ENCODE data around the gene ADCY1.

ADCY1 gene

DNA sequence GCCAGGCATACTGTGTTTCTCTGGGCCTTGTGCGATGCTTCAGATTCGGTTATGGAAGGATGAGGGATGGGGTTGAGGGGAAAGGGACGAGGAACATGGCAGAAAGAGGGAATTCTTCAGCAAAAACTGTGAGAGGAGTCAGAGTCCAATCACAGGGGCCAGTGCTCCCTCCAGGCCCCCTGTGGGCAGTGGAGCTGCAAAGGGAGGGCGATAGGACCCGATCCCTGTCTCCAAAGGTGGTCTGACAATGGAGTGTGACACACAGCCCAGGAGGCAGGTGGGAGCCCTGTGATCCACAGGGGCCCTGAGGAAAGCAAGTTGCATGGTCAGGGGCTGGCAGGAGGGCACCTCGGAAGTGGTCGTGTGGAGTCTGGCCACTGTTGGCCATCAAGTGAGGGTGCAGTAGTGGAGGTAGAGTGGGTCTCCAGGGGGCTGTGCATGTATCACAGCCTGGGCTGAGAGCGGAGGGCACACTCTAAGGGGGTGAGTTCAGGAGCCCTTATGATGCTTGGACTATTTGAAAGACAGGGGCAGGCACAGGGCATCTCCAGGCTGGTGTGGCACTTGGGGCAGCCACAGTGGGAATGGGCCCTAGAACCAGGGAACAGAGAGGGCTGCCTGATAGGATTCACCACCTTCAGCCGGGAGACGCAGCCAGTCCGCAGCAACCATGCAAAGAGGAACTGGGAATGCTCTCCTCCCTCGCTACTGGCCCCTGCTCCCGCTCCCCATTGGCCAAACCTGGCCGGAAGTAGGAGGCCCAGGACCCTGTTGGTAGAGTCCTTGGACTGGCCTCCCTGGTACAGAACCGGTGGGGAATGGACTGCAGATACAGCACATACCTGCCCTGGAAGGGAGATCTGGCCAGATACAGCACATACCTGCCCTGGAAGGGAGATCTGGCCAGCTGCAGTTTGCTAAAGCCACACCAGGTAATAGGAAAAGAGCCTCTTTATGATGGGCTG, 115.9 kb downstream of the ADCY1 start:
- no peak for DNase-seq (ENCODE audit: low read depth, low spot score)

DNA sequence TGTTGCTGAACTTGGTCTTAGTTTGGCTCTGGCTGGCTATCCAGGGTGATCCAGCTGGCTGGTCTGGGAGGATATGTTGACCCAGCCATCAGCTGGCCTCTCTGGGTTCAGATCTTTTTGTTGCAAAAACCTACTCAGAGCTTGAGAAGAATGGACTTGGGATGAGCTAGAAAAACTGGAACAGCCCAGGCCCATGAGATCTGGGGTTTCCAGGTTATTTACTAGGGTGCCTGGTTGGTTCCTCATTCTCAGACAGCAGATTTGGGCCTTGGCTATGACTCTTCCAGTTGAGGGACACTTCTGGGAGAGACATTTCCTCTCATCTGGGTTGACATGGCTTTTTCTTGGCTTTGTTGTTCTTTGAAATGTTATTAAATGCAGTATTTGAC, 116.6 kb downstream of the ADCY1 start:
- DNase-seq (ENCODE audit: low read depth, low spot score): no peak

DNA sequence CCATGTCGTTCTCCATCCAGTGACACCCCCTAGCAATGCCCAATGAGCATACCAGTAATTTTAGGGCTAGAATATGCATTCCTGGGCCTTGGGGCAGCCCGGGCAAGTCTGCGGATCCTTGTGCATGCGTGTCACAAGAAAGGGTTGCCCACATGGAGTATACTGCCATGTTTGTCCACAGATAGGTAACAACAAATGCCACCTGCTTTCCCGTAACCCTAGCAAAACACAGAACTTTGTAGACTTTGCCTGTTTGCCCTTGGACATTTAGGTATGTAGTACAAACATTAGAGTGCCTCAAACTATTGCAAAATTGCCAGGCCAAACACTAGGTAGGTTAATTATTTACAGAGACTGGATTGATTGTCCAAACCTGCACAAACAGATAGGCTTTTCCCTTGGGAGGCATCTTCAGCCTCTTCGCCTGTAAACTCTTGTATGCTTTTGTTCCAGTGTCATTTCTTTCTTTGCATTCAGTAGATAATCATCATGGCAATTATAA, 117.0 kb downstream of the ADCY1 start:
- DNase-seq (ENCODE audit: low read depth, low spot score): no peak

DNA sequence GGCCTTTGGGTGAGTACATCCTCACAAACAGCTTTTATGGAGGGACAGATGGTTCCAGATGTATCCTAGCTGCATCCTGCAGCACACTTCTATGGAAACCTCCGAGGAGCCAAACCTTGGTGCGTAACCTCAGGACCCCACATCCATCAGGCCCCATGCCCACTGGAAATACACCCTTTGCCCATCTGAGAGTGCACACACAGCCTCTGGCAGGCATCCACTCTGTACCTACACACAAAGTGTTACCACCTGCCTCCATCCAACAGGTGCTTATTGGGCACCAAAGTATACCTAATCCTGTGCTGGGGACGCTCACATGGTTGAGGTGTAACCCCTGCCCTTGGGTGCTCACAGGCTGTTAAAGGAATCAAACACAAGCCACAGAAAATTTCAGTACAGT, 117.9 kb downstream of the ADCY1 start:
- DNase-seq (ENCODE audit: low read depth, low spot score): no peak

DNA sequence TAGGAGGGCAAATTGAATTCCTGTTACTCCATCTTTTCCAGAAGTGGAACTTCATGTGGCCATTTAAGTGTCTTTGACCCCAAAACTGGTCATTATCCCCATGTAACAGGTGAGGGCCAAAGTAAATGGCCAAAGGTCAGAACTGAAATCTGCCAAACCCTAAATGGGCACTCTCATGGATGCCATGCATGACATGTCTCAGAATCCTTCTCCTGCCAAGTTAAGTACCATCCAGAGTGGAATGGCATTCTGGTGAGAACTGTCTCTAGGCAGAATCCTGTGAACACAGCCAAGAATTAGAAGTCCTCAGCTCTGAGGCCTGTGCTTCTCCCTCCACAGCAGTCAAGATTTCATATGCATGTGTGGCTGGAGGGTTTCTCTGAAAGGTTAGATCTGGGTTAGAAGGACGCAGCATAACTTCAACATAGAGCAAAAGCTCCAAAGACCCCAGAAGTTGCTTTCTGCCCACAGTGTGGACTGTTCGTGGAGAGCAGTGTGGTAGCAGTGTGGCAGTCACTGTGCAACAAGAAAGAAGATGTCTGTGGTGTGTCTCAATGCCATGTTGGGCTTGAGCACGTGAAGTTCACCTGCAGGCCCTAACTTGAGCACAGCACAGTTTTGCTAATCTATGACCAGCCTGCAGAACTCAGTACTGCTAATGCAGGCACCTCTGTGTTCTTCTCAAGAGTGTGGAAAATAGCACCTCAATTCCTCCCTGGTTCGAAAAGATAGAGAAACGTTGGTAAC, 121.3 kb downstream of the ADCY1 start:
- no peak for DNase-seq (ENCODE audit: low read depth, low spot score)

DNA sequence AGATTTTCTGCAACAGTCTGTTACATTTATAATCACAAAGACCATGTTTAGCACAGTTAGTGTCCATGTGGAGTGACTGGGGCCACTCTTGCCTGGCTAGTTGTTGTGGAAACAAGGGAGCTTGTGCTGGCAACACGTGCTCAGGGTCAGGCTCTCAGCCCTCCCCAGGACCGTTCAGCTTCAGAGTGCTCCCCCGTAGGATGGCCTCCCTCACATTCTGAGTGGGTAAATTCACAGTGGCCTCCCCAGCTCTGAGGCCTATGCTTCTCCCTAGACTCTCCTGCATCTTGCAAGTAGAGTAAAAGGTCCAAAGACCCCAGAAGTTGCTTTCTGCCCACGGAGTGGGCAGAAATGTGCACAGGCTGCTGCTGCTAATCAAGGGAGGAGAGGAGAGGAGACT, 122.3 kb downstream of the ADCY1 start:
- no peak for DNase-seq (ENCODE audit: low read depth, low spot score)

DNA sequence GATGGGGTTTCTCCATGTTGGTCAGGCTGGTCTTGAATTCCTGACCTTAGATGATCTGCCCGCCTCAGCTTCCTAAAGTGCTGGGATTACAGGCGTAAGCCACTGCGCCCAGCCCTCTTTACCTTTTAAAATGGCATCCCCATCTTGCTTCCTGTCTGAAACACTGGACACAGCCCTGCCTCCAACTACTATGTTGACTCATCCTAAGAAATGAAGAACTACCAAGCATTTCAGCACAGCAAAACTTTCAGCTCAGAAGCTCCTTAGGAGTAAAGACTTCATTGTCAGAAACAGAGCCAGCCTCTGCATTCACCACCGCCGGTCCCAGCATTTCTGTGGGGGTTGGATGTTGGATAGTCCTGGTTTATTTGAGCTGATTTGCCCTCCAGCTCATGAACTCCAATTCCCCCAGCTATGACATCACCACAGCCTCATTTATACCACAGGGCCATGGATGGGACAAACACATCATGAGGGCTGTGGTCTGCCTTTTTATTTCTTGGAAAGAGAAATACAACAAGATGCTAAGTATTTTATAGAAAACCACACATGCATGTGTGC, 123.5 kb downstream of the ADCY1 start:
- DNase-seq (ENCODE audit: low read depth, low spot score): no peak

DNA sequence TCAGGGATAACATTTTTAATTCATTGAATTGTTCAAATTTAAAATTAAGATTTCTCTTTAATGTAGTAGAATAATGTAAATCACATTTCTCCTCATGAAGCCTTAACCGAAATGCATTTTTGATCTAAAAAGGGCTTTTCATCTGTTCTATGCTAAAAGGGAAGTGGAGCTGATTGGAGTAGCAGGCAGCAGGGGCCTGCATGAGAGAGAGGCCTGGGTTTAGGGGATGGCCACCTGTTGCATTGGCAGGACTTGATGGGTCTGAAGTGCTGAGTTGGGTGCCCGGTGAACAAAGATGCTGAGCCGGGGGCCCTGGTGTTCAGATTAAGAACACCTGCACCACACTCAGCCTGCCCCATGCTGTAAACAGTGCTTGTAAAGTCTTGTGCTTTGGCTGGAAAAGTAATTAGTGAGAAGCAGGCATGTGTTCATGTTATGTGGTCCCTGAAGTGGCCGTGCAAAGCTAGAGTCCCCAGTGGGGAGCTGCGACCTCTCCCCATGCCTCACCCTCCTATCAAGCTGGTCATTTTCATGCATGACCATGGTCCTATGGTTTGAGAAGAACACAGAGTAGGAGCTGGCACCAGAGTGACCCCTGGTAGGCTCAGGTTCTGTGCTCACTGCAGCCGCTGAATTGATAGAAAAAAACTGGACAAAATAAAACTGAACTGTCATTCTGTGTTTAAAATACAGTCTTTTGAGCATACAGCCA, 124.3 kb downstream of the ADCY1 start:
- no peak for DNase-seq (ENCODE audit: low read depth, low spot score)

DNA sequence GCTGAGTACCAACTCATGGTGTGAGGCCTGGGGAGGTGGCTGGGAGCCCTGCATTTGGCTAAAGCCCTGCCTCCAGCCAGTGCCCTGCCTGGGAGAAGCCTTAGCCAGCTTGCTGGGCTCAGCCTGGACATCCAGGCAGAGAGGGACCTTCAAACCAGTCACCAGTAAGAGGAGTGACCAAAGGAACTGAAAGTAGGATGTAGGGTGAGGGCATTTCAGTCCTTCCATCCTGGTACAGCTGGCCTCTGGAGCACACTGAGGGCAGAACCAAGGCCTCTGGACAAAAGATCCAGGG, 124.8 kb downstream of the ADCY1 start:
- DNase-seq (ENCODE audit: low read depth, low spot score): no peak

DNA sequence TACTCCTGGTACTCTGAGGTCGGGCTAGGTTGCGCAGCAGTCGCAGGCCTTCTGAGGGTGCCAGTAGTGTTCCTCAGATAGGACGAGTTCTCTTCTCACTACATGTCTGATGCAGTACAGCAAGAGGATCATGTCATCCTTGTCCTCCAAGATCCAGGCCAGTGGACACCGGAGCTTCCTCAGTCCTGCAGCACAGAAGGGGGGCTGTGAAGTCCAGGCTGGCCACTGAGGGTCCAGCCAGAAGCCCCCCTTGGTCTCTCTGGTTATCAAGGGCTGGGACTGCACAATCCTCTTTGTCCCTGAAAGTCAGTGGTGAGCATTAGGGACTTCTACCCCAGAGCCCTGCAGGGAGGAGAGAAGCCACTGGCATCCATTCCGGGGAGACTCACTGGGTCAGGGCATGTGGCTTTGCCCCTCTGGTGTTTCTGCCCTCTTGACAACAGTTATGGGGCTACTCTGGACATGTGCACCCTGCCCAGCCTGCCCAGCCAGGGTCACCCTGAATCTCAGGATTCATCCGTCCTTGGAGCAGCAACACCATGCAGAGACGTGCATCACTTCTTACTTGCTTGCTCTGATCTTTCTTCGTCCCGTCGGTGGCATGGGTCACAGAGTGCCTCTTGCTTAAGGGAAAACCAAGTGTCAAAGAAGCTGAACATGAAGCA, 125.7 kb downstream of the ADCY1 start:
- no peak for DNase-seq (ENCODE audit: low read depth, low spot score)

DNA sequence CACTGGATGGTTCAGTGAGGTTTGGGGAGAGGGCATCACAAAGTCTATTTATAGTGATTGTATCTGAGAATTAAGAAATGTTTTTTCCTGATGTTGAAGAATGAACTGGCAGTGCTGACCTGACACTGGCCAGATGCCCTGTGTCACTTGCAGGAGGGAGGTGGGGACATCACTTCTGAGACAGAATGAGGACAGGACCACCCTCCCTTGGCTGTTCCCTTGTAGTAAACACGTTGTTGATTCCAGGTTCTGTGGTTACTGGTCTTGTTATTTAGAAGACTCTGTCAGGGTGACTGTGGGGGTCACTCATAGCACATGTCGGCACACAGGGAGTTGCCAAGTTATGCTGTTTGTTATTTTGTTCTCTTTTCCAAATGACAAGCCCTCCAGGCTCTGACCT, 126.4 kb downstream of the ADCY1 start:
- DNase-seq (ENCODE audit: low read depth, low spot score): no peak

DNA sequence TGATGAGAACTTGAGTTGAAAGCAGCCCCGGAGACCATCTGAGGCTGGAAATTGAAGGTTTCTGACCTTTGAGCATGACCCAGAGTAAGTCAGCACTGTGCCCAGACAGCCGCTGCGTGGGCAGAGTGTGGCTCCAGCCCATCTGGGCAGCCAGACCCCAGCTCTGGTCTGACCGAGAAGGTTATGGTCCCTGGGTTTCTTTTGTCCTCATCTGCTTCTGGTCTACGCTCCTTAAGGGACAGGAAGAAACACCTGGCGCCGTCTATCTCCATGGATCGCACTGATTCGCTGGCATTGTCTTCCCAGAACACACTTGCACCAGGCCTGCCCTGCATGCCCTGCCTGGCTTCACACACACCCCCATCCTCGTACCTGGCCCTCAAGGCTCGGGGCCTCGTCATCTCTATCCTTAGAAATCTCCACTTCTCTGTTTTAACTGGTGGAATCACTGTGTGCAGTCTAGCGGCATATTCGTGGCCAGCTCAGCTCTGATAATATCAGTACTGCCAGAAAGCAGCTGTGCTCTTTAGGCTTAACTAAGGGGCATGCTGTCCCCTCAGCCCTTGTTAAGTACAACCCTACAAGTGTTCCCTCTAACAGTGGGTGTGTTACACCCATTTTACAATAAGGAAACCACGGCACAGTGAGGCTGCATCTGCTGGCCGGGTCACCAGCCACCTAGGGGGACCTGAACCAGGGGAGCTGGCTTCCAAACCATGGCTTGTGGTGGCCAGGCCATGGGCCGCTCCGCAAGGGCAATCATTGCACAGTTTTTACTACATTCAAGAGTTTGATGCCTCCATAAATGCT, 127.7 kb downstream of the ADCY1 start:
- no peak for DNase-seq (ENCODE audit: low read depth, low spot score)

DNA sequence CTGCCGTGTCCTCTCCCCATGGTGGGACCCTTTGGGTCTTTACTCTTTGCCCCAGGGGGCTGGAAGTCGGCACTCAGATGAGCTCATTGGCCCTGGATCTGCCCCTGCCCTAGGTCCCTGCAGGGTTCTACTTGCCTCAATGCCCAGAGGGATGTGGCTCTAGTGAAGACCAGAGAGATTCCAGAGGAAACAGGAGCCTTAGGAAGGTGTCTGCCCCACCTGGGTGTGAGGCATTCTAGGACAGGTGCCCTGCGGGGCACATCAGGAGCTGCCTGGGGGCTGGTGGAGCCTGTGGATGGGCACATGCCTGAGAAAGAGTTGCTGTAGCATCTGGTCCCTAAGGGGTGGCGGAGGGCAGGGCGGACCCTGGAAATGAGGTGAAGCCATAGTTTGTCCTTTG, 128.6 kb downstream of the ADCY1 start:
- DNase-seq (ENCODE audit: low read depth, low spot score): no peak

DNA sequence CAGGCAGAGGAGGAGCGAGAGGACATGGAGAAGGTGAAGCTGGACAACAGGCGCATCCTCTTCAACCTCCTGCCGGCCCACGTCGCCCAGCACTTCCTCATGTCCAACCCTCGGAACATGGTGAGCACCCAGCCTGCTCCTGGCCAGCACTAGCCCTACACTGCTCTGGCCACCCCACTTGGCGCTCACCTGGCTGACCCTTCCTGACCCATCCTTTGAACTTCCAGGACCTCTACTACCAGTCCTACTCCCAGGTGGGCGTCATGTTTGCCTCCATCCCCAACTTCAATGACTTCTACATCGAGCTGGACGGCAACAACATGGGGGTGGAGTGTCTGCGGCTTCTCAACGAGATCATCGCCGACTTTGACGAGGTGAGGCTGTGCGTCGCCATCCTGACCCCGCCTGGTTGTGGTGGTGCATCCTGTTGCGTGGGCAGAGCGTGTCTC, 129.2 kb downstream of the ADCY1 start:
- no peak for DNase-seq (ENCODE audit: low read depth, low spot score)

DNA sequence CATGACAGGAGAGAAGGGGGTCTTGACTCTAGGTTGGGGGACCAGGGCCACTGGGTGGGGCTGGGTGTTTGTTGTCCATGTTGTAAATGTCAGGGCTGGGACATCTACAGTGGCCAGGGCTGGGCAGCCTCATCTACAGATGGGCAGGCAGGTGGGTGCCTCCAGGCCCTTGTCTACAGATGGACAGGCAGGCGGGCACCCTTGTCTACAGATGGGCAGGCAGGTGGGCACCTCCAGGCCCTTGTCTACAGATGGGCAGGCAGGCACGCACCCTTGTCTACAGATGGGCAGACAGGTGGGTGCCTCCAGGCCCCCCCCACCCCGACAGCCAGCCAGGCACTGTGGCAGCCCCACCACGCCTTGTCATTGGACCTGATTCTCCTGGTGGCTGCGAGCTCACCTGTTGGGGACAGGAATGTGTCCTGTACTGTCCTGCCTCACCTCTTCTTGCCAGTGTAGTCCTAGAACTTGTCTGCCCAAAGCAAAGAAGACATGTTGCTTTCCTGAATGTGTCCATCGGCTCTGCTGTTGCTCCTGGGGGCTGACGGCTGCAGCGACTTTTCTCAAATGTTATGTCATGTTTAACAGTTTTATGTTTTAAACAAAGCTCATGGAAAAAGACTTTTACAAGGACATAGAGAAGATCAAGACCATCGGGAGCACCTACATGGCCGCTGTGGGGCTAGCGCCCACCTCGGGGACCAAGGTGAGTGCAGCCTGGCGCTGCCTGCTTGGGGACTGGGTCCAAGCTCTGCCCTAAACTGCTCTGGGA, 129.9 kb downstream of the ADCY1 start:
- DNase-seq (ENCODE audit: low read depth, low spot score): no peak

DNA sequence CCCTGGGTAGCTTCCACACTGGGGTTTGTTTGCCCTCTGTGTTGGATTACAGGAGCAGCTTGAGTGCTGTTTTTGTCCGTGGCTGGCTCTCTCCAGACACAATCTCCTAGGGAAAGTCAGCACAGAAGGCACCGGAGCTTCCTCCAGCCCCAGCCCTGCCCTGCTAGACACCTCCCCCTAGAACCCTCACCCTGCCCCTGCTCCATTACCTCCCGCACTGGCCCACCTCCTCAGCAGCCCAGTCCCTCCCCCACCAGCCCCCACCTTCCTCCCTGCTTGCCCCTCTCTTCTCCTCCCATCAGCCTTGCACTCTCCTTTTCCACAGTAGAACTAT, 130.5 kb downstream of the ADCY1 start:
- no peak for DNase-seq (ENCODE audit: low read depth, low spot score)

DNA sequence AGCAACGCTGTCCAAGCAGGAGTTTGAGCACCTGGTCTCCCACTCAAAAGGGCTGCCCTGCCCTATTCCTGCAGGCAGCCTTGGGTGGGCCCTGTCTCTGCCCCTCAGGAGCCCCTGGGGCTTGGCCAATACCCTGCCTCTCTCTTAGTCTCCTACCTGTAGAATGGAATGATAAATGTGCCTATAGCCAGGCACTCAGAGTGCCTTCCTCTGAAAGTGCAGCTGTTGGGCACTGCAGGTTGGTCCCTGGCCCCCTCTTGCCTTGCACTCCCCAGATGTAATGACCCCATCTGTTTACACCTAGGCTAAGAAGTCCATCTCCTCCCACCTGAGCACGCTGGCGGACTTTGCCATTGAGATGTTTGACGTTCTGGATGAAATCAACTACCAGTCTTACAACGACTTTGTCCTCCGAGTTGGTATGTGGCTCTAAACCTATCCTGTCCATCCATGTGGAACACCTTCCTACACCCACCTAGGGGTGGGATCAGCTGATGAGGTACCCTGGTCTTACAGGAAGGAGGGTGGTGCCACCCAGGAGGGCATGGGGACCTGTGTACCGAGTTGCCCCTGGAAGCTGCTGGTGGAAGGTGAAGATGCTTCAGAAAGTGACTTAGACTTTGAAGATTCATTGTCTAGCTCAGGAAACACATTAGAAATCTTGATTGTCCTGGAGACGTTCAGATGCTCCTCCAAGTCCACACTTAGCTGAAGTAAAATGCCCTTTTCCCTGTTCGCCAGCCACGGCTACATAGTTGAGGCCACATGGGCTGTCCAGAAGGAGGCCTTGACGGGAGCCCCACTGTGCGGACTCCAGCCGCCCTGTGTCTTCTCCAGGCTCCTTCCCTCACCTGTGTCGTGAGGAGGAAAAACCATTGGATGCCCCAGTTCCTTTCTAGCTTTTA, 134.1 kb downstream of the ADCY1 start:
- no peak for DNase-seq (ENCODE audit: low read depth, low spot score)

DNA sequence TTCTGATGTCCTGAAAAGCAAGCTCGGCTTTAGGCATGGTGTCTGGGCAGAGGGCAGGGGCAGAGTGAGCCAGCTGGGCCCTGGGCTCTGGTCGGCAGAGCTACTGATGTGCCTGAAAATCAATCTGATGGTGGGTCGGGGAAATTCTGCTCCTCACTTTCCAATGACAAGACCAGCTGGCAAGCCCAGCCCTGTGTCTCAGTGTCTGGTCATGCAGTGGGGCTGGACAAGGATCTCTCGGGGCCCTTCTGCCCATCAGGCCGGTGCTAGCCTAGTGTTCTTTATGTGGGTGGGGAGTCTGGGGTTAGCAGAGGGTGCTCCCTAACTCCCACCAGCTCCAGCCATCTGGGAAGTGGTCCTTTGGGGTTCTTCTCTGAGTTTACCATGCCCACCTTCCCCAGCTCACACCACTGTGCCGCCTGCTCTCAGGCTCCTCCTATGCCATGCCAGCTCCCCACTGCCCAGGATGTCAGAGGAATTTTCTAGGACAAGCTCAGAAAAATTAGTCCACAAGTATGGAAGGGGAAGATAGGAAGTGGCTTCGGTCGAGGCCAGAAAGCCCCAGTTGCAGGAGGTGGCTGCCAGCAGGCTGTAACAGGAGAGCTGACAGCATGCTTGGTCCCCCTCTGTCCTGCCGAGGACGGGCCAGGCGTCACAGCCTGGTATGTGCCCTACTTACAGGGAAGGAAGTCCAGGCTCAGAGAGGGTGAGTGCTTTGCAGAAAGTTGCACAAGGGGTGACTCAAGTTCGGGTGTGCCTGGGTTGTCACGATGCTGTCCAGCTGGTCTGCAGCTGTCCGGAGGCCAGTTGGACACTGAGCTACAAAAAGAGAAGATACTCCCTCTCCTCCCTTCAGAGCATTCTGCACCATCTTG, 135.2 kb downstream of the ADCY1 start:
- no peak for DNase-seq (ENCODE audit: low read depth, low spot score)

Data from activated naive CD8-positive, alpha-beta T cell treated with anti-CD3 and anti-CD28 coated beads, Interleukin-2, amount 50 U/mL, for 16 hours (primary cell).